ENCODE results near the gene OPN1SW.

OPN1SW gene

GRCh38 chr7:128745706-128746105 is 29.9 kb downstream of the OPN1SW start:
- Histone ChIP-seq H3K9me3 (ENCODE audit: control insufficient read depth, low read length) (no peaks in the 10 kb centered on the region), H3K27ac (ENCODE audit: insufficient read depth, low read length, poor library complexity, severe bottlenecking) (no peak overlapping the region), H3K36me3 (ENCODE audit: control insufficient read depth, insufficient read depth, low read length) (peaks cover 32% of the 10 kb centered on the region), H3K27me3 (replicated peaks; ENCODE audit: control insufficient read depth, insufficient read depth, low read length, poor library complexity, severe bottlenecking) (no peaks in the 10 kb centered on the region), H3K4me1 (ENCODE audit: control insufficient read depth, insufficient read depth, low read length, poor library complexity, severe bottlenecking) (peaks cover 4% of the 10 kb centered on the region), H3K4me3 (ENCODE audit: insufficient read depth, low read depth, low read length, poor library complexity, severe bottlenecking) (no peak overlapping the region)
- no peak for DNase-seq

- H3K9me3 ChIP-seq (ENCODE audit: control insufficient read depth, low read length): no peaks in the 10 kb centered on the region
- no peaks in the 10 kb centered on the region for H3K27me3 ChIP-seq (replicated peaks; ENCODE audit: control insufficient read depth, insufficient read depth, low read length, poor library complexity, severe bottlenecking)
- H3K27ac ChIP-seq (ENCODE audit: insufficient read depth, low read length, poor library complexity, severe bottlenecking): no peak overlapping the region
- H3K4me1 ChIP-seq (ENCODE audit: control insufficient read depth, insufficient read depth, low read length, poor library complexity, severe bottlenecking): peaks cover 9% of the 10 kb centered on the region
- no peak for DNase-seq
- H3K4me3 ChIP-seq (ENCODE audit: insufficient read depth, low read depth, low read length, poor library complexity, severe bottlenecking): no peak overlapping the region
- H3K36me3 ChIP-seq (ENCODE audit: control insufficient read depth, insufficient read depth, low read length): peaks cover 21% of the 10 kb centered on the region
Measured at GRCh38 chr7:128744366-128744905, 31.2 kb downstream of the OPN1SW start.

GRCh38 chr7:128743112-128743772 is 32.4 kb downstream of the OPN1SW start:
- H3K9me3 ChIP-seq (ENCODE audit: control insufficient read depth, low read length): no peaks in the 10 kb centered on the region
- no peak overlapping the region for H3K4me3 ChIP-seq (ENCODE audit: insufficient read depth, low read depth, low read length, poor library complexity, severe bottlenecking)
- H3K27me3 ChIP-seq (replicated peaks; ENCODE audit: control insufficient read depth, insufficient read depth, low read length, poor library complexity, severe bottlenecking): no peaks in the 10 kb centered on the region
- H3K27ac ChIP-seq (ENCODE audit: insufficient read depth, low read length, poor library complexity, severe bottlenecking): no peak overlapping the region
- no peak for DNase-seq
- H3K36me3 ChIP-seq (ENCODE audit: control insufficient read depth, insufficient read depth, low read length): peaks cover 10% of the 10 kb centered on the region
- peaks cover 12% of the 10 kb centered on the region for H3K4me1 ChIP-seq (ENCODE audit: control insufficient read depth, insufficient read depth, low read length, poor library complexity, severe bottlenecking)

GRCh38 chr7:128742206-128742605 is 33.4 kb downstream of the OPN1SW start:
- no peaks in the 10 kb centered on the region for H3K27me3 ChIP-seq (replicated peaks; ENCODE audit: control insufficient read depth, insufficient read depth, low read length, poor library complexity, severe bottlenecking)
- H3K36me3 ChIP-seq (ENCODE audit: control insufficient read depth, insufficient read depth, low read length): no peaks in the 10 kb centered on the region
- no peaks in the 10 kb centered on the region for H3K9me3 ChIP-seq (ENCODE audit: control insufficient read depth, low read length)
- no peak overlapping the region for H3K27ac ChIP-seq (ENCODE audit: insufficient read depth, low read length, poor library complexity, severe bottlenecking)
- no peak overlapping the region for H3K4me3 ChIP-seq (ENCODE audit: insufficient read depth, low read depth, low read length, poor library complexity, severe bottlenecking)
- H3K4me1 ChIP-seq (ENCODE audit: control insufficient read depth, insufficient read depth, low read length, poor library complexity, severe bottlenecking): peaks cover 14% of the 10 kb centered on the region
- DNase-seq: no peak

GRCh38 chr7:128741491-128741890 is 34.1 kb downstream of the OPN1SW start:
- no peak overlapping the region for H3K27ac ChIP-seq (ENCODE audit: insufficient read depth, low read length, poor library complexity, severe bottlenecking)
- H3K4me3 ChIP-seq (ENCODE audit: insufficient read depth, low read depth, low read length, poor library complexity, severe bottlenecking): no peak overlapping the region
- H3K36me3 ChIP-seq (ENCODE audit: control insufficient read depth, insufficient read depth, low read length): no peaks in the 10 kb centered on the region
- peaks cover 14% of the 10 kb centered on the region for H3K4me1 ChIP-seq (ENCODE audit: control insufficient read depth, insufficient read depth, low read length, poor library complexity, severe bottlenecking)
- H3K9me3 ChIP-seq (ENCODE audit: control insufficient read depth, low read length): no peaks in the 10 kb centered on the region
- H3K27me3 ChIP-seq (replicated peaks; ENCODE audit: control insufficient read depth, insufficient read depth, low read length, poor library complexity, severe bottlenecking): no peaks in the 10 kb centered on the region
- no peak for DNase-seq

GRCh38 chr7:128740996-128741395 is 34.6 kb downstream of the OPN1SW start:
- no peak overlapping the region for H3K27ac ChIP-seq (ENCODE audit: insufficient read depth, low read length, poor library complexity, severe bottlenecking)
- peaks cover 14% of the 10 kb centered on the region for H3K4me1 ChIP-seq (ENCODE audit: control insufficient read depth, insufficient read depth, low read length, poor library complexity, severe bottlenecking)
- DNase-seq: no peak
- no peaks in the 10 kb centered on the region for H3K27me3 ChIP-seq (replicated peaks; ENCODE audit: control insufficient read depth, insufficient read depth, low read length, poor library complexity, severe bottlenecking)
- H3K9me3 ChIP-seq (ENCODE audit: control insufficient read depth, low read length): no peaks in the 10 kb centered on the region
- H3K36me3 ChIP-seq (ENCODE audit: control insufficient read depth, insufficient read depth, low read length): no peaks in the 10 kb centered on the region
- H3K4me3 ChIP-seq (ENCODE audit: insufficient read depth, low read depth, low read length, poor library complexity, severe bottlenecking): no peak overlapping the region

- peak overlapping the region; percentile 81 for H3K27ac ChIP-seq (ENCODE audit: insufficient read depth, low read length, poor library complexity, severe bottlenecking)
- H3K4me3 ChIP-seq (ENCODE audit: insufficient read depth, low read depth, low read length, poor library complexity, severe bottlenecking): peak overlapping the region; percentile 97
- H3K9me3 ChIP-seq (ENCODE audit: control insufficient read depth, low read length): no peaks in the 10 kb centered on the region
- H3K36me3 ChIP-seq (ENCODE audit: control insufficient read depth, insufficient read depth, low read length): no peaks in the 10 kb centered on the region
- DNase-seq: no peak
- peaks cover 14% of the 10 kb centered on the region for H3K4me1 ChIP-seq (ENCODE audit: control insufficient read depth, insufficient read depth, low read length, poor library complexity, severe bottlenecking)
- H3K27me3 ChIP-seq (replicated peaks; ENCODE audit: control insufficient read depth, insufficient read depth, low read length, poor library complexity, severe bottlenecking): no peaks in the 10 kb centered on the region
Measured at GRCh38 chr7:128739990-128740682, 35.5 kb downstream of the OPN1SW start.

GRCh38 chr7:128739048-128739962 is 36.3 kb downstream of the OPN1SW start, which contains the start of gene CALU:
TSS of gene CALU (plus strand) at chr7:128739359. CDS start at chr7:128748584, 9,225 bp downstream.
- H3K4me3 ChIP-seq (ENCODE audit: insufficient read depth, low read depth, low read length, poor library complexity, severe bottlenecking): peak within 1 kb of the TSS; percentile 97

GRCh38 chr7:128738570-128739047 is 37.0 kb downstream of the OPN1SW start:
- Histone ChIP-seq H3K36me3 (ENCODE audit: control insufficient read depth, insufficient read depth, low read length) (no peaks in the 10 kb centered on the region), H3K27me3 (replicated peaks; ENCODE audit: control insufficient read depth, insufficient read depth, low read length, poor library complexity, severe bottlenecking) (no peaks in the 10 kb centered on the region), H3K4me1 (ENCODE audit: control insufficient read depth, insufficient read depth, low read length, poor library complexity, severe bottlenecking) (peaks cover 14% of the 10 kb centered on the region), H3K27ac (ENCODE audit: insufficient read depth, low read length, poor library complexity, severe bottlenecking) (peak overlapping the region; percentile 69), H3K4me3 (ENCODE audit: insufficient read depth, low read depth, low read length, poor library complexity, severe bottlenecking) (peak overlapping the region; percentile 97), H3K9me3 (ENCODE audit: control insufficient read depth, low read length) (no peaks in the 10 kb centered on the region)
- no peak for DNase-seq

More at GRCh38 chr7:128739048-128739962, 36.3 kb downstream of the OPN1SW start, which contains the start of gene CALU:
- Histone ChIP-seq H3K36me3 (ENCODE audit: control insufficient read depth, insufficient read depth, low read length) (no peaks in the 10 kb centered on the region), H3K9me3 (ENCODE audit: control insufficient read depth, low read length) (no peaks in the 10 kb centered on the region), H3K27ac (ENCODE audit: insufficient read depth, low read length, poor library complexity, severe bottlenecking) (peak within 1 kb of the TSS; percentile 81), H3K27me3 (replicated peaks; ENCODE audit: control insufficient read depth, insufficient read depth, low read length, poor library complexity, severe bottlenecking) (no peaks in the 10 kb centered on the region), H3K4me1 (ENCODE audit: control insufficient read depth, insufficient read depth, low read length, poor library complexity, severe bottlenecking) (peaks cover 14% of the 10 kb centered on the region)
- peak; percentile 89 to 92 (median 92) for DNase-seq

Measured in effector memory CD4-positive, alpha-beta T cell (primary cell).